GM19395 (cell line): ENCODE measurements around the gene MOK.

Experiments
- ATAC-seq: cut with Tn5 transposase; IDR thresholded peaks from one replicate; pipeline ENCODE4 v1.9.1; 2021; ENCODE audit warnings: mild to moderate bottlenecking, moderate library complexity; ENCODE audit not compliant: unreplicated experiment

Gene MOK

DNA sequence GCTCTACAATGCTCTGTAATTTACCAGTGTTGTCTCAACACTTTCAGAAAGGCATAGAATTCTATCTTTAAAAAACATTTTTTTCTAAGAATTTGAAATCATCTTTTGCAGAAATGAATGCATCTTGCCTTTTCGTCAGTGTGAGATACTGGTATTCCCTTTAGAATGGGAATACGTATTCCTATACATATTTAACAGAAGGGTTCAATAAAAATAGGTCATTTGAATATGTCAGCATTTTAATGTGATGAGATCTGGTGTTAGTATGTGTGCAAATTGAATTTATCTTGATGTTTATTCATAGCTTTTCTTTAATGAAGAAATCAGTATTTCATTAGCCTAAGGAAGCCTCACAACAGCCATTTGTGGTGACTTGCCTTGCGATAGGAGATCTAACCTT is 121.1 kb downstream of the MOK start:
- no peak for ATAC-seq

DNA sequence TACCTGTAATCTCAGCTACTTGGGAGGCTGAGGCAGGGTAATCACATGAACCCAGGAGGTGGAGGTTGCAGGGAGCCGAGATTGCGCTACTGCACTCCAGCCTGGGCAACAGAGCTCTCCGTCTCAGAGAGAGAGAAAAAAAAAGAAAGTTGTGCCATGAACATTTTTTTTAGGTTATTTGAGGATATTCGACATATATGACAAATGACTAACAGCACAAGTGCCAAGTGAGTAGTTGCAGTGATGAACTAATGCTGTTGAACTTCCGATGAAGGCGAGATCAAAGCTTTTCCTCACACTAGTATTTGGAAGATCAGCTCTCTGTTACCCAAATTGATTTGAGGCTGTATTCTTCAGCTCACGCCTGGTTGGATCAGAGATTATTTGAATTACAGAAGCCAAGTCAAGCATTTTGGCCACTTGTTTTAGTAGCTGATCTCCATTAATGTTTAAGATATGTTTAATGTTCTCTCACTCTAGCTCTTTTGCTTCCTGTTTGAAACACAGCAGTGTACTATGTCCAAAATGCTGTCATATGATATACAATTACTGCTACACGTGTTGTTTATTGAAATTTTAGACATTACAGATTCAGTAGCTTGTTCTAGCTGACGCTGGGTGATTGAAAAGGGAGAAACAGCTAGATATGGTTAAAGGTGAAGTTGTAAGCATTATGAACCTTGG is 121.9 kb downstream of the MOK start:
- no peak for ATAC-seq

DNA sequence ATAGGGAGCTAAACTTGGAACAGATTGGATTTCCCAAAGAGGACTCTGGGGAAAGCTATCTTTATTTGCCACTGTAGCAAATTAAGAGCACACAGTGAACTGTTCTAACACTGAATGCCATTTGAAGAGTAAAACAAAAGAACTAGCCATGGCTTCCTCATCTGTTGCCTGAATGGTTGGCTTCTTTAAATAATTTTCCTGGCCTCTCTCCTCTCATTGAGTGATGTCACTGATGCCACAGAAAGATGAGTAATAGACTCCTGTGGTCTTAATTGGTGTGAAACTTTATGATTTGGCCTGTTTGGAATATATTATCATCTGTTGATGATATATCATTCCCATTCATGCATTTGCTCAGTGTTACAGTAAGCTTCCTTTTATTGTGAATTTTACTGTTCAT is 122.8 kb downstream of the MOK start:
- ATAC-seq = no peak

DNA sequence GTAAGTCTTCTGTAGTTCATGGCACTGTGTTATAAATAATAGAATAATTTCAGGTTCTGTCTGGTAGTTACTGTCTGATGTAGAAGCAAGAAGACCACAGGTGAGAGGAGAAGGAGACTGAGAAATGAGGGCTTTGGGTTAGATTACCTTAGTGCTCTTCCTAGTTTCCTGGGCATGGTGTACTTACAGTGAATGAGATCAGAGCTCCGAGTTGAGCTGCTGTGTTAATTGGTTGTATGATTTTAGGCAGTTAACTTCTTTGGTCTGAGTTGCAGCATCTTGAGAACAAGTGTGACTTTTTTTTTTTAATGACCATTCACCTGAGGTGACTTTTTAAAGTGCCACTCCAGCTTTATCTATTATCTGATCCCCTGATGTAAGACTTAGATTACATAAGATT is 123.8 kb downstream of the MOK start:
- ATAC-seq = no peak

DNA sequence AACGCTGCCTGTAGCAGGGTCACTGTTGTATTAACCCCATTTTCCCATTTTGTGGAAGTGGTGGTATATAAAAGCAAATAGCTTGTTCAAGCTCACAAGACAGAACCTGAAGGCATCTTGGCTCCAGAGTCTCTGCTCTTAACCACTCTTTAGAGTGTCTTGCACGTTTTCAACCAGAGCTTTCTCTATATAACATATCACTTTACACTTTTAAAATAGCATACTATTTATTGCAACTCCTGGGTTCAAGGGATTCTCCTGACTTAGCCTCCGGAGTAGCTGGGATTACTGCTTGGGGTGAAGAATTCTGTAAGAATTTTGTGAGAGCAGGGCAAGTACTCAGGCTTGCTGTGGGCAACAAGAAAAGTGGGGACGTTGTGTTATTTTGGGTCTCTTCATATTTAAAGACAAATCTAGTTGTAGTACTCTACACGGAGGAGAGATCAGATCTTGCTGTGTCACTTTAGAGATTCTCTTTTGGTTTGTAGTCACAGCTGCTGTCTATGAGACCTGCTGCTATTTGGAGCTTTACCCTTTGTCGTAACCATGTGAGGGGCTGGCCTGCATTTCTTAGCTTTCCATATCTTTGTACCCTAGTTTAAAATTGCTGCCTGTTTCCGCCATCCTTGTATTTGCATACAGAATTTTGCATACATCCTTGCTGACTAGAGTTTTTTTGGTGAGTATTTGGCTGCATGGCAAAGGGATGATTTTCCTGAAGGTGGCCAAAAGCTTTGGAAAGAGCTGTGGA is 124.5 kb downstream of the MOK start:
- ATAC-seq = no peak
